ENCODE data around the gene MIPEP. TPM values are rescaled to one million over a fixed set of nuclear protein-coding genes. Genes with fewer than 3 reads are reported as not detected.
A peak's percentile ranks its signal among the peaks of the same experiment; 100 is the strongest.

The MIPEP gene
- total RNA-seq, 1 donor from 2014 or later = 14.0 TPM

DNA sequence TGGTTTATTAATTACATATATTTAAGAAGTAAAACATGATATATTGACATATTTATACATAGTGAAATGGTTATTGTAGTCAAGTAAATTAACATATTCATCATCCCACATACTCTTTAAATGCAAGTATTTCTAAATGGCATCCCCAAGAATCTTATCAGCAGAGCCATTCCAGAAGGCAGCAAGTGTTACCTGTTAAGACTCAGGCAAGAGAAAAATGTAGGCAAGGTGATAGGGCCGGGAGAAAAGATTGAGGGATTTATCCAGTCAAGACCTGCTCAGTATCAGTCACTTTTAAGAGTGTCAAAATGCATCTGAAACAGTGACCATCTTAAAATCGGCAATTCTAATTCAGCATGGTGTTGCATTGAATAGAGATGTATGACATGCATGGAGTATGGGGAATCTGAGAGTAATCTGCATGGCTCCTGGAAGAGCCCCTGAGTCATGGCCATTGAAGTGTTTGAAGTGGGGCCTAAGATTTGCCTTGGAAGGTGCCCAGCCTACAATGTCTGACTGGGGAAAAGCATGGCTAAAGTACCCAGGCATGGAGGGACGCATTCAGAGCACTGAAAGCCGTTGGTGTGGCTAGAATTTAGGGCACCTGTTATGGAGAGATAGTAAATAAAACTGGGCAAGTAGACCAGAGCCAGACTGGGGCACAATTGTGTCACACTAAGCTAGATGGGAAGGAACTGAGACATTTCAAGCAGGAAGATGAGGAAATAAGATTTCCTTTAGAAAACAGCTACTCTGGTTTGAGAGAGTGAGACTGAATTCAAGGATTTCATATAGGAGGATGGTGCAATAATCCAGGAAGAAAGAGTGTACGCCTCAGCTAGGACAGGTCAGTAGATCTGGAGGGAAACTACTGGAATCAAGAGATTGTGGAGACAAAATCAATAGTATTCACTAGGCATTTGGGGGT, 33.1 kb upstream of the MIPEP start:
- no peaks in the 10 kb centered on the region for H3K4me1 Mint-ChIP-seq (ENCODE audit: unreplicated experiment)
- TF ChIP-seq, protein P1, sequence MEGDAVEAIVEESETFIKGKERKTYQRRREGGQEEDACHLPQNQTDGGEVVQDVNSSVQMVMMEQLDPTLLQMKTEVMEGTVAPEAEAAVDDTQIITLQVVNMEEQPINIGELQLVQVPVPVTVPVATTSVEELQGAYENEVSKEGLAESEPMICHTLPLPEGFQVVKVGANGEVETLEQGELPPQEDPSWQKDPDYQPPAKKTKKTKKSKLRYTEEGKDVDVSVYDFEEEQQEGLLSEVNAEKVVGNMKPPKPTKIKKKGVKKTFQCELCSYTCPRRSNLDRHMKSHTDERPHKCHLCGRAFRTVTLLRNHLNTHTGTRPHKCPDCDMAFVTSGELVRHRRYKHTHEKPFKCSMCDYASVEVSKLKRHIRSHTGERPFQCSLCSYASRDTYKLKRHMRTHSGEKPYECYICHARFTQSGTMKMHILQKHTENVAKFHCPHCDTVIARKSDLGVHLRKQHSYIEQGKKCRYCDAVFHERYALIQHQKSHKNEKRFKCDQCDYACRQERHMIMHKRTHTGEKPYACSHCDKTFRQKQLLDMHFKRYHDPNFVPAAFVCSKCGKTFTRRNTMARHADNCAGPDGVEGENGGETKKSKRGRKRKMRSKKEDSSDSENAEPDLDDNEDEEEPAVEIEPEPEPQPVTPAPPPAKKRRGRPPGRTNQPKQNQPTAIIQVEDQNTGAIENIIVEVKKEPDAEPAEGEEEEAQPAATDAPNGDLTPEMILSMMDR (IDR thresholded peaks at IDR 0.05) = no peak
- DNase-seq (ENCODE audit: extremely low spot score, unreplicated experiment) = no peak
- H3K4me3 Mint-ChIP-seq (ENCODE audit: unreplicated experiment) = no peak overlapping the region
- H3K9me3 Mint-ChIP-seq (ENCODE audit: unreplicated experiment) = peaks cover 11% of the 10 kb centered on the region
- H3K27ac Mint-ChIP-seq (ENCODE audit: unreplicated experiment) = no peak overlapping the region
- no peaks in the 10 kb centered on the region for H3K27me3 Mint-ChIP-seq (ENCODE audit: unreplicated experiment)
- peaks cover 4% of the 10 kb centered on the region for H3K36me3 Mint-ChIP-seq (ENCODE audit: unreplicated experiment)

DNA sequence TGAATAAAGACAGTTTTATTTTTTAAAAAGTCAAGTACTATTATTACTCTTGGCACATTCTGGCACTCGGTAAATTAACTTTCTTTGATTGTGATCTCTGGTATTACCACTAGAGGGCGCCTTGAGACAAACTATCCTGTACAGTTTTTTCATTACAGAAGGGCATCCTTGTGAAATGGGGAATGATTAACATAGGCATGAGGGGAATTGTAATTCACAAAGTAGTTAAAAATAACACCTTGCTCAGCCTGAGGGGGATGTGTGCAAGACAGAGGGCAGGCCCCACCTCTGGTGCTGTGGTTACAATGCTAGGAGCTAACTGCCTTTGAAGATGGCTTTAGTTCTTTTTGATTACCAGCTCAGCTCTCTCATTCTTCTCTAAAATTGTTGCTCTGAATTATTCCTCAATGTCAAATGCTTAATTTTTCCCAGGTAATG, 32.3 kb upstream of the MIPEP start:
- TF ChIP-seq, protein P1 (IDR thresholded peaks at IDR 0.05) = peak; percentile 73
- H3K27me3 Mint-ChIP-seq (ENCODE audit: unreplicated experiment) = no peaks in the 10 kb centered on the region
- peaks cover 15% of the 10 kb centered on the region for H3K9me3 Mint-ChIP-seq (ENCODE audit: unreplicated experiment)
- no peaks in the 10 kb centered on the region for H3K4me1 Mint-ChIP-seq (ENCODE audit: unreplicated experiment)
- H3K27ac Mint-ChIP-seq (ENCODE audit: unreplicated experiment) = no peak overlapping the region
- H3K4me3 Mint-ChIP-seq (ENCODE audit: unreplicated experiment) = no peak overlapping the region
- peaks cover 4% of the 10 kb centered on the region for H3K36me3 Mint-ChIP-seq (ENCODE audit: unreplicated experiment)
- no peak for DNase-seq (ENCODE audit: extremely low spot score, unreplicated experiment)

DNA sequence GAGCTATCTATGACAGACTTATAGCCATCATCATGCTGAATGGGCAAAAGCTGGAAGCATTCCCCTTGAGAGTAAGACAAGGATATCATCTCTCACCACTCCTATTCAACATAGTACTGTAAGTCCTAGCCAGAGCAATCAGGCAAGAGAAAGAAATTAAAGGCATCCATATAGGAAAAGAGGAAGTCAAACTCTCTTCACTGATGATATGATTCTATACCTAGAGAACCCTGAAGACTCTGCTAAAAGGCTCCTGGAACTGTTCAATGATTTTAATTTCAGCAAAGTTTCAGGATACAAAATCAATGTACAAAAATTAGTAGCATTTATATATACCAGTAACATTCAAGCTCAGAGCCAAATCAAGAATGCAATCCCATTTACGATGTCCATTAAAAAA, 29.8 kb upstream of the MIPEP start:
- no peak for DNase-seq (ENCODE audit: extremely low spot score, unreplicated experiment)
- TF ChIP-seq, protein P1 (IDR thresholded peaks at IDR 0.05) = no peak
- no peak overlapping the region for H3K27ac Mint-ChIP-seq (ENCODE audit: unreplicated experiment)
- H3K4me1 Mint-ChIP-seq (ENCODE audit: unreplicated experiment) = no peaks in the 10 kb centered on the region
- H3K9me3 Mint-ChIP-seq (ENCODE audit: unreplicated experiment) = peaks cover 15% of the 10 kb centered on the region
- H3K4me3 Mint-ChIP-seq (ENCODE audit: unreplicated experiment) = no peak overlapping the region
- H3K36me3 Mint-ChIP-seq (ENCODE audit: unreplicated experiment) = peaks cover 4% of the 10 kb centered on the region
- no peaks in the 10 kb centered on the region for H3K27me3 Mint-ChIP-seq (ENCODE audit: unreplicated experiment)

- H3K4me1 Mint-ChIP-seq (ENCODE audit: unreplicated experiment) = no peaks in the 10 kb centered on the region
- peaks cover 4% of the 10 kb centered on the region for H3K36me3 Mint-ChIP-seq (ENCODE audit: unreplicated experiment)
- DNase-seq (ENCODE audit: extremely low spot score, unreplicated experiment) = no peak
- H3K9me3 Mint-ChIP-seq (ENCODE audit: unreplicated experiment) = peaks cover 15% of the 10 kb centered on the region
- H3K27ac Mint-ChIP-seq (ENCODE audit: unreplicated experiment) = no peak overlapping the region
- TF ChIP-seq, protein P1 (IDR thresholded peaks at IDR 0.05) = no peak
- H3K4me3 Mint-ChIP-seq (ENCODE audit: unreplicated experiment) = no peak overlapping the region
- no peaks in the 10 kb centered on the region for H3K27me3 Mint-ChIP-seq (ENCODE audit: unreplicated experiment)
Observed at GRCh38 chr13:23918208-23918607, 29.0 kb upstream of the MIPEP start.

DNA sequence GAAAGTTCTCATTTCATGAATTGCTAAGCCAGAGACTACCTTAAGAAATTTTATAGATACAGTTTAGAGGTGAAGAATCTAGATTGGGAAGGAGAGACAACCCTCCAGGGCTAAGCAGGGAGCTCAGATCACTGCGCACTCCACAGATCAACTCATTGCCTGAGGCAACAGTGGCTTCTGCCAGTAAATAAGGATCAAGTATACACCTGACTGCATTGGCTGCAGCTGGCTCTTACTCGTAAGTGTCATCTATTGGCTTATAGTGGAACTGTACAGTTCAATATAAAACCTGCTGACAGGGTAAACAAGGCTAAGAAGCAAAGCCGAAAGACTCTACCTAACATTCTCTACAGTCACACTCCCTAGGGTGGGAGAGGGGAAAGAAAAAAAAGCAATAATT, 26.1 kb upstream of the MIPEP start:
- no peak for DNase-seq (ENCODE audit: extremely low spot score, unreplicated experiment)
- Mint-ChIP-seq H3K4me1 (ENCODE audit: unreplicated experiment) (no peaks in the 10 kb centered on the region), H3K36me3 (ENCODE audit: unreplicated experiment) (peaks cover 4% of the 10 kb centered on the region), H3K4me3 (ENCODE audit: unreplicated experiment) (no peak overlapping the region), H3K27me3 (ENCODE audit: unreplicated experiment) (no peaks in the 10 kb centered on the region), H3K27ac (ENCODE audit: unreplicated experiment) (no peak overlapping the region), H3K9me3 (ENCODE audit: unreplicated experiment) (peaks cover 15% of the 10 kb centered on the region)
- TF ChIP-seq, protein P1 (IDR thresholded peaks at IDR 0.05) = no peak
